HEK293 (cell line): ENCODE measurements around the gene STAC.

Experiments used
- CTCF ChIA-PET: fragments of 350-600 bp; formaldehyde crosslinking; extraction: SDS; loops from one replicate; lab custom pipeline; 2021; ENCODE audit warnings: antibody characterized with exemption; lab: Yijun Ruan, JAX
- POLR2A ChIA-PET: fragments of 300-600 bp; formaldehyde crosslinking; extraction: SDS; loops from one replicate; lab custom pipeline; 2020; ENCODE audit warnings: antibody characterized with exemption, inconsistent platforms; lab: Yijun Ruan, JAX
- H3K27ac ChIP-seq: fragments of 200-500 bp; sonication (Bioruptor generic); 2 replicates; pipeline ENCODE4 v1.5.1; 2014; ENCODE audit warnings: low read depth, low read length, control low read depth, inconsistent platforms; ENCODE audit errors: extremely low read depth
- H3K36me3 ChIP-seq, 2 experiments: fragments of 200-500 bp in 1 of 2; sonication (Bioruptor generic) in 1 of 2; 1 replicate in 1 of 2; 2 replicates in 1 of 2; pipeline ENCODE4 v1.5.1; 2014 to 2017; ENCODE audit warnings: inconsistent platforms in 2 of 2, low read length in 2 of 2; ENCODE audit not compliant: control insufficient read depth in 2 of 2, insufficient read depth in 1 of 2
- H3K4me1 ChIP-seq: fragments of 200-500 bp; sonication (Bioruptor generic); 2 replicates; pipeline ENCODE4 v1.5.1; 2014; ENCODE audit warnings: mild to moderate bottlenecking, low read length, inconsistent platforms; ENCODE audit not compliant: control insufficient read depth, insufficient read depth
- H3K4me3 ChIP-seq: 2 replicates; pipeline ENCODE4 v1.5.1; 2011; ENCODE audit warnings: low read depth, mild to moderate bottlenecking, control low read depth, low read length, moderate library complexity
- H3K9me3 ChIP-seq: fragments of 200-500 bp; sonication (Bioruptor generic); 2 replicates; pipeline ENCODE4 v1.5.1; 2014; ENCODE audit warnings: low read depth, low read length, inconsistent platforms; ENCODE audit not compliant: control insufficient read depth, insufficient read depth
- AEBP2 ChIP-seq: fragments of 450-650 bp; formaldehyde crosslinking; IDR thresholded peaks from 2 replicates; pipeline ENCODE4 v1.5.1; 2016; ENCODE audit warnings: missing biosample characterization, missing genetic modification characterization, borderline replicate concordance
- KLF9 ChIP-seq: fragments of 450-650 bp; formaldehyde crosslinking; IDR thresholded peaks from 2 replicates; pipeline ENCODE4 v1.5.1; 2016; ENCODE audit warnings: missing biosample characterization, missing genetic modification characterization, low read depth
- MEIS1 ChIP-seq: sonication (generic); formaldehyde crosslinking; IDR thresholded peaks from 2 replicates; pipeline ENCODE4 v1.8.1; 2022; ENCODE audit warnings: missing genetic modification reagents, mild to moderate bottlenecking, borderline replicate concordance
- SP2 ChIP-seq: fragments of 450-650 bp; formaldehyde crosslinking; IDR thresholded peaks from 2 replicates; pipeline ENCODE4 v1.5.1; 2016; ENCODE audit warnings: missing biosample characterization, missing genetic modification characterization
- SP7 ChIP-seq: fragments of 450-650 bp; formaldehyde crosslinking; IDR thresholded peaks from 2 replicates; pipeline ENCODE4 v1.5.1; 2016; ENCODE audit warnings: missing biosample characterization, missing genetic modification characterization
- ZBTB6 ChIP-seq: fragments of 450-650 bp; formaldehyde crosslinking; IDR thresholded peaks from 2 replicates; pipeline ENCODE4 v1.5.1; 2017; ENCODE audit warnings: missing biosample characterization, missing genetic modification characterization
- ZBTB7A ChIP-seq: fragments of 450-650 bp; formaldehyde crosslinking; IDR thresholded peaks from 2 replicates; pipeline ENCODE4 v1.5.1; 2016; ENCODE audit warnings: low read depth, missing biosample characterization, missing genetic modification characterization
- ZNF157 ChIP-seq: fragments of 450-650 bp; formaldehyde crosslinking; IDR thresholded peaks from 2 replicates; pipeline ENCODE4 v1.5.1; 2016; ENCODE audit warnings: missing biosample characterization, missing genetic modification characterization
- ZNF18 ChIP-seq: fragments of 450-650 bp; formaldehyde crosslinking; IDR thresholded peaks from 2 replicates; pipeline ENCODE4 v1.5.1; 2016; ENCODE audit warnings: missing biosample characterization, missing genetic modification characterization
- ZNF202 ChIP-seq: fragments of 450-650 bp; formaldehyde crosslinking; IDR thresholded peaks from 2 replicates; pipeline ENCODE4 v1.5.1; 2016; ENCODE audit warnings: missing biosample characterization, missing genetic modification characterization, borderline replicate concordance
- ZNF24 ChIP-seq: fragments of 450-650 bp; formaldehyde crosslinking; IDR thresholded peaks from 2 replicates; pipeline ENCODE4 v1.5.1; 2016; ENCODE audit warnings: missing biosample characterization, missing genetic modification characterization
- ZNF280C ChIP-seq: fragments of 450-650 bp; formaldehyde crosslinking; IDR thresholded peaks from 2 replicates; pipeline ENCODE4 v1.5.1; 2016; ENCODE audit warnings: missing biosample characterization, missing genetic modification characterization
- ZNF324 ChIP-seq: fragments of 450-650 bp; formaldehyde crosslinking; IDR thresholded peaks from 2 replicates; pipeline ENCODE4 v1.5.1; 2016; ENCODE audit warnings: missing biosample characterization, missing genetic modification characterization
- ZNF362 ChIP-seq: fragments of 450-650 bp; formaldehyde crosslinking; IDR thresholded peaks from 2 replicates; pipeline ENCODE4 v1.5.1; 2016; ENCODE audit warnings: missing biosample characterization, missing genetic modification characterization
- ZNF391 ChIP-seq: fragments of 450-650 bp; formaldehyde crosslinking; IDR thresholded peaks from 2 replicates; pipeline ENCODE4 v1.5.1; 2016; ENCODE audit warnings: low read depth, missing biosample characterization, missing genetic modification characterization, borderline replicate concordance
- ZNF600 ChIP-seq: fragments of 450-650 bp; formaldehyde crosslinking; IDR thresholded peaks from 2 replicates; pipeline ENCODE4 v1.5.1; 2016; ENCODE audit warnings: missing biosample characterization, missing genetic modification characterization
- ZNF623 ChIP-seq: fragments of 450-650 bp; formaldehyde crosslinking; IDR thresholded peaks from 2 replicates; pipeline ENCODE4 v1.5.1; 2016; ENCODE audit warnings: missing biosample characterization, missing genetic modification characterization
- ZNF670 ChIP-seq: fragments of 450-650 bp; formaldehyde crosslinking; IDR thresholded peaks from 2 replicates; pipeline ENCODE4 v1.5.1; 2016; ENCODE audit warnings: missing biosample characterization, missing genetic modification characterization, low read depth
- ZSCAN5A ChIP-seq: fragments of 450-650 bp; formaldehyde crosslinking; IDR thresholded peaks from 2 replicates; pipeline ENCODE4 v1.5.1; 2016; ENCODE audit warnings: missing biosample characterization, missing genetic modification characterization

Gene STAC

GRCh38 chr3:36511791-36512486 is 131.6 kb downstream of the STAC start:
- ChIA-PET CTCF (no interaction called here), POLR2A (no interaction called here)
- H3K36me3 ChIP-seq, result no peaks in the 10 kb centered on the region
- H3K27ac ChIP-seq, result no peak overlapping the region
- no peaks in the 10 kb centered on the region for H3K4me1 ChIP-seq
- H3K4me3 ChIP-seq, result no peak overlapping the region
- TF ChIP-seq ZNF202, result no peak
- no peak for TF ChIP-seq ZNF24 (tag by site-specific recombination)
- no peak for TF ChIP-seq ZNF600
- TF ChIP-seq ZNF18, result no peak
- no peak for TF ChIP-seq AEBP2 (tag by site-specific recombination)
- no peak for TF ChIP-seq KLF9 (tag by site-specific recombination)
- TF ChIP-seq ZNF391 (tag by site-specific recombination), result no peak
- TF ChIP-seq ZNF280C, result no peak
- no peak for TF ChIP-seq ZBTB7A (tag by site-specific recombination)
- TF ChIP-seq, all 188 proteins: peak for 0
- H3K9me3 ChIP-seq, result no peaks in the 10 kb centered on the region

- TF ChIP-seq ZNF362 (tag by site-specific recombination) (no peak), SP7 (tag by site-specific recombination) (no peak), ZNF623 (no peak), ZNF670 (tag by site-specific recombination) (no peak), ZSCAN5A (tag by site-specific recombination) (no peak), ZNF324 (tag by site-specific recombination) (no peak), ZNF24 (tag by site-specific recombination) (no peak), ZNF157 (no peak), SP2 (no peak), ZBTB6 (tag by site-specific recombination) (no peak), MEIS1 (no peak)
- Histone ChIP-seq H3K4me3 (no peak overlapping the region), H3K27ac (no peak overlapping the region), H3K4me1 (no peaks in the 10 kb centered on the region), H3K36me3 (no peaks in the 10 kb centered on the region; a peak in 1 of 3 replicates), H3K9me3 (no peaks in the 10 kb centered on the region)
- ChIA-PET POLR2A (no interaction called here), CTCF (no interaction called here)
These were observed 132.3 kb downstream of the STAC start for GRCh38 chr3:36512555-36512954.
